ENCODE data around the gene SUN2. TPM values are rescaled to one million over a fixed set of nuclear protein-coding genes. Genes with fewer than 3 reads are reported as not detected.

SUN2 gene
- total and polyA plus RNA-seq, 11 donors: 41.3 to 405 (median 125) TPM

GRCh38 chr22:38798496-38798895, 42.7 kb upstream of the SUN2 start:
- H3K27ac ChIP-seq: no peak overlapping the region
- no peaks in the 10 kb centered on the region for H3K9me3 ChIP-seq
- no peak for TF ChIP-seq CTCF (IDR thresholded peaks at IDR 0.05)
- TF ChIP-seq POLR2A (IDR thresholded peaks at IDR 0.05): no peak
- no peak for ATAC-seq
- H3K4me3 ChIP-seq: no peak overlapping the region
- intact Hi-C loops (cut with DNase I): loop anchor here in 1 of 10 donors (10.0 kb wide), 1 partner anchor 46 kb away; the partner anchor contains the start of gene NPTXR
- H3K27me3 ChIP-seq: no peaks in the 10 kb centered on the region
- DNase-seq: no peak
- H3K4me1 ChIP-seq: peaks cover 0 to 11% (median 5%) of the 10 kb centered on the region in 12 donors
- no peaks in the 10 kb centered on the region for H3K36me3 ChIP-seq
- WGBS, 4 donors: 84 to 90% (median 86%) methylated on average over 5 of the region's 5 CpGs

- H3K27me3 ChIP-seq: no peaks in the 10 kb centered on the region
- 70 to 84% (median 77%) methylated on average over 12 of the region's 12 CpGs for WGBS, 4 donors
These were observed 40.6 kb upstream of the SUN2 start for GRCh38 chr22:38796262-38796957.

DNA sequence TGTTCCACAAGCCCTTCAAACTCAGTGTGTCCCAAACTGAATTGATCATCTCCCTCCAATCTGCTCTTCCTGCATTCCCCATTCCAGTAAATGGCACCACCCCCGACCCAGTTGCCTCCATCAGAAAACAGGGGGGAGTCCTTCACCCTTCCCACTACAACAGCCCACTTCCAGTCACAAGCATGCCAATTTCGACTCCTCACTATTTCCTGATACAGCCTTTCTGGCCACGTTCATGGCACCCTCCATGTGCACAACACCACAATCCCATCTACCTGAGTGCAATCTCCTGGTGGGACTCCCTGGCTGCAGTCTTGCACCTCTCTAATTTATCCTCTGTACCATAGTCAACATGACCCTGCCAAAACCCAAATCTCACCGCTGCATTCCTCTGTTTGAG, 39.8 kb upstream of the SUN2 start:
- TF ChIP-seq CTCF (IDR thresholded peaks at IDR 0.05) (no peak), POLR2A (IDR thresholded peaks at IDR 0.05) (no peak)
- Histone ChIP-seq H3K36me3 (peaks cover 0 to 5% (median 2%) of the 10 kb centered on the region in 9 donors), H3K4me3 (no peak overlapping the region), H3K27me3 (no peaks in the 10 kb centered on the region), H3K9me3 (no peaks in the 10 kb centered on the region), H3K27ac (no peak overlapping the region), H3K4me1 (peaks cover 0 to 17% (median 12%) of the 10 kb centered on the region in 12 donors)
- intact Hi-C loops (cut with DNase I): loop anchor here in 1 of 10 donors (10.0 kb wide), 1 partner anchor 49 kb away; the partner anchor contains the start of gene NPTXR
- 67 to 77% (median 69%) methylated on average over 4 of the region's 4 CpGs for WGBS, 4 donors
- DNase-seq: no peak
- no peak for ATAC-seq

More at GRCh38 chr22:38796262-38796957, 40.6 kb upstream of the SUN2 start:
- no peak for TF ChIP-seq CTCF (IDR thresholded peaks at IDR 0.05)
- no peak for TF ChIP-seq POLR2A (IDR thresholded peaks at IDR 0.05)
- no peak for DNase-seq
- peaks cover 0 to 17% (median 12%) of the 10 kb centered on the region in 12 donors for H3K4me1 ChIP-seq
- no peaks in the 10 kb centered on the region for H3K9me3 ChIP-seq
- H3K36me3 ChIP-seq: no peaks in the 10 kb centered on the region
- no peak overlapping the region for H3K4me3 ChIP-seq
- intact Hi-C loops (cut with DNase I): loop anchor here in 1 of 10 donors (10.0 kb wide), 1 partner anchor 48 kb away; the partner anchor contains the start of gene NPTXR
- H3K27ac ChIP-seq: no peak overlapping the region
- no peak for ATAC-seq

DNA sequence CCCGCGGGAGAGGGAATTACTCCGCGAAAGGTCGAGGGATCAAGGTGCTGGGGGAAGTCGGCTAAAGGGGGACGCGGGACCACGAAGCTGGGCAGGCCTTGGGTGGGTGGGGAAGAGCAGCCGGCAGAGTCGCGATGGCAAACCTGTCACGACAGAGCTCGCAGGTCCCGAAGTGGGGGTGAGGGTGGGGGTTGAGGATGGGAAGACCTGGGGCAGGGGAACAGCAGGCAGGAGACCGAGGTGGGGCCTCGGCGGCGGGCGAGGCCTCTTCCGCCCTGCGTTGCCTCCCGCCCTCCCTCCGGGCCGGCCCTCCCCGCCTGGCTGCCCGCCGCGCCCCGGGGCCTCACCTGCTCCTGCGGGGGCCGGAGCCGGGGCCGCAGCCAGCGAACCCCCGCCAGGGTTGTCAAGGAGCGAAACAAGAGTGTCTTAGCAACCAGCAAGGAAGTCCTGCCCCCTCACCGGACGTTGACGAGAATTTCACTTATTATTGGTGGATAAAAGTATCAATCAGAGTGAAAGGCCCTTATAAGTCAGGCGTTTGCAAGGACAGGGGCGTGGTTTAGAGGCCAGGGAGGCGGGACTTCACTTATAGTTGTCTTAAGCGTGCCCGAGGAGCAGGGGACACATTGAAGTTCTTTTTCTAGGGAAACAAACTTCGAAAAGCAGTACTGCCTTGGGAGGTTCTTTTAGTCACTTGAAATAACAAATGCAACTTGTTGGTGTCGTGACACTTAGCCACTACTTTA, 38.1 kb upstream of the SUN2 start, which contains the start of gene DNAL4:
Gene DNAL4, minus strand, starts transcription at position 423 of the 746 bp plus-strand sequence. CDS start 11,412 bp downstream, outside the sequence.
- DNase-seq: peak; percentile 93 to 98 (median 95)
- Histone ChIP-seq H3K4me1 (peaks cover 0 to 26% (median 18%) of the 10 kb centered on the region in 12 donors), H3K27ac (peak within 1 kb of the TSS; percentile 76 to 93 (median 85)), H3K9me3 (no peaks in the 10 kb centered on the region), H3K4me3 (peak within 1 kb of the TSS; percentile 64 to 94 (median 86)), H3K27me3 (no peaks in the 10 kb centered on the region), H3K36me3 (peaks cover 0 to 18% (median 10%) of the 10 kb centered on the region in 9 donors)
- peak; percentile 97 to 98 (median 97) for ATAC-seq
- 0 to 1% (median 1%) methylated on average over 23 to 47 of the region's 47 CpGs for WGBS, 4 donors
- TF ChIP-seq POLR2A (IDR thresholded peaks at IDR 0.05) (peak in 1 of 2 donors; percentile 66), CTCF (IDR thresholded peaks at IDR 0.05) (no peak)
- intact Hi-C loops (cut with DNase I): loop anchor here in 2 of 10 donors (5.0 to 10.0 kb wide), 2 partner anchors 51 to 73 kb away; partner anchors contain the start of gene NPTXR (in 1 of the 2)
